Nucleus accumbens (tissue), 56 donors: ENCODE data around the gene ESPN.
"Not testable (repeated sequence)": the region's sequence is repeated elsewhere in the genome, so short reads cannot be mapped to it uniquely, and the experiment has no call there.

Experiments used
- DNase-seq, 56 donors: peaks; one replicate each; lab custom pipeline; 2025; lab: John Stamatoyannopoulos, UW

The ESPN gene

DNA sequence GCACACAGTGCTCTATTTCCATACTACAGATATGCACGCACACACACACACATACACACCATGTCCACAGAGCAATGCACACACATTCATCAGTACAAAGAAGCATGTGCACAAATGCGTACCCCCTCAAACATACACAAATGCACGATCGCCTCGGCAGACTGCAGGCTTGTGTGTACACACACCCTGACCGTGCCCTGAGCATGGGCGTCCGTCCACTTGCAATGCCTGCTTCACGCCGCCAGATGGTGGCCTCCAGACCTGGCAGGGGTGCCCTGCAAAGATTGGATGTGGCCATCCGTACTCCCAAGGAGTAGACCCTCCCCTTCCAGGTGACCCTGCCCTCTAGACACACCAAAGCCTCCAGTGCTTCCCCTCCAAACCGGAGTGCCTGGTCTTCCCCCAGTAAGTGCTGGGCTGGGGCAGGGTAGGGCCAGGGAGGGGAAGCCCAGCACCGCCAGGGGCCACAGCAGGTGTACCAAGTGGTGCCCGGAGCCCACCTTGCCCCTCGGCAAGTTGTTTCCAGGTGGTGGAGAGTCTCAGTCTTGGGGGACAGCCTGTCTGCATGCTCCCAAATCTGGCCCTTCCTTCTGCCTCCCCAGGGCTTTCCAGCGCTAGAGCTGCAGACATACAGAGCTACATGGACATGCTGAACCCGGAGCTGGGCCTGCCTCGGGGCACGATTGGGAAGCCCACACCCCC is 20.6 kb downstream of the ESPN start:
- DNase-seq: peak in 4 of 56 donors; percentile 3 to 11 (median 6)

DNA sequence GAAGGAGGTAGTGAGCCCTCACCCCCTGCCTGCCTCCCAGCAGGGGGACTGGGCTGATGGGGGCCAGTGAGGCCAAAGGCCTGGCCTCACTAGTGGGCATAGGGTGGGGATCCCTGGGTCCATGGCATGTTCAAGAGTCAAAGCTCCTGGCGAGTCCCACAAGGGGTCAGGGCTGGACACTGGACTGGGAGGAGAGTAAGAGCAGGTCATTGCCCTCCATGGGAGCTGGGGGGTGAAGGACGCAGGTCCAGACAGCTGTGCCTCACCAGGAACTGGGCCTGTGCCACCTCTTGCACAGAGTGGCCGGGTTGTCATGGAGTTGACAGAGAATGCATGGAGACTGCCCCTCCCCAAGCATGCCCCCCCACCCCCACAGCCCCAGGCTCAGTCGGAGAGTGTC is 21.4 kb downstream of the ESPN start:
- not testable (repeated sequence) for DNase-seq

DNA sequence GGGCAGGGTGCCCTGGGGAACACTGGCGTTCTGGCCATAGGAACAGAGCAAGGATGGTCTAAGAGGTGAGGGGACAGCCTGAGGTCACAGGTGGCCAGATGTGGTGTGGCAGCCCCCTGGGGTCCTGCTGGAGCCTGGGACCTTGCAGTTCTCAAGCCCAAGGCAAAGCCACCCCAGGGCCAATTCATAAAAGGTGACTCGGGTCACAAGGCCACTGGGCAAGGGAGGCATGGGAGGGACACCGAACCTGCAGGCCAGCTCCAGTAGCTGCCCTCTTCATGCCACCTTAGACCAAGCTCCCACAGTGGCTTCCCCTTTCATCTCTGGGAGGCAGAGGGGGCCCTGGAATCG is 22.1 kb downstream of the ESPN start:
- DNase-seq: no peak

DNA sequence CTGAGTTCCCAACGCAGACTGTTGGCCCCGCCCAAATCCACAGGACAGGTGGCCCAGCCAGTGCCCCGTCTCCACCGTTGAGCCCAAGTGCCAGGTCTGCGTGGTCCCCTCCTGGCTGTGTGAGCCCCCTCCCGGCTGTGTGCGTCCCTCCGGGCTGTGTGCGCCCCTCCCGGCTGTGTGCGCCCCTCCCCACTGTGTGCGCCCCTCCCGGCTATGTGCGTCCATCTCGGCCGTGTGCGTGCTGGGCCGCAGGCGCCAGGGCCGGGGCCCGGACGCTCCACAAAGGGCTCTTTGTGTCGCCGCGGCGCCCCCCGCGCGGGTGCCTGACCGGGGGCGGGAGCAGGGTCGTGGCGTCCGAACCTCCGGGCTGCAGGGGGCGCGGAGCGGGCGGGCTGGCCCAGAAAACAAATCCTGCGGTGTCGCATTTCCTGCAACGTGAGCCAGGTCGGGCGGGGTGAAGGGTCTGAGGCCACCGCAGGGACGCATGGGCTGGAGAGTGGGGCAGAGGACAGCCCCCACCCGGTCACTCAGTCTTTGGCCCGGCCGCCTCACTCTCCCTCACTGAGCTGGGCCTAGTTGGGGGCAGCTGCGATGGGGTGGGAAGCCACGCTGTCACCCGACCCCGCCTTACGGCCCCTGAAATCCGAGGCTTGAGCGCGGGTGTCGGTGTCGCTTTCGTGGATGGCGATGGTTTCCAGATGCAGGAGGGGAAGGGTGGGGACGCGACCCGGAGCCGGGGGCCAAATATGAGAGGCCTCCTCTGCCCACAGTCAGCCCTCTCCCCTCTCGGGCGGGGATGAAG is 22.6 kb downstream of the ESPN start:
- DNase-seq: no peak

DNA sequence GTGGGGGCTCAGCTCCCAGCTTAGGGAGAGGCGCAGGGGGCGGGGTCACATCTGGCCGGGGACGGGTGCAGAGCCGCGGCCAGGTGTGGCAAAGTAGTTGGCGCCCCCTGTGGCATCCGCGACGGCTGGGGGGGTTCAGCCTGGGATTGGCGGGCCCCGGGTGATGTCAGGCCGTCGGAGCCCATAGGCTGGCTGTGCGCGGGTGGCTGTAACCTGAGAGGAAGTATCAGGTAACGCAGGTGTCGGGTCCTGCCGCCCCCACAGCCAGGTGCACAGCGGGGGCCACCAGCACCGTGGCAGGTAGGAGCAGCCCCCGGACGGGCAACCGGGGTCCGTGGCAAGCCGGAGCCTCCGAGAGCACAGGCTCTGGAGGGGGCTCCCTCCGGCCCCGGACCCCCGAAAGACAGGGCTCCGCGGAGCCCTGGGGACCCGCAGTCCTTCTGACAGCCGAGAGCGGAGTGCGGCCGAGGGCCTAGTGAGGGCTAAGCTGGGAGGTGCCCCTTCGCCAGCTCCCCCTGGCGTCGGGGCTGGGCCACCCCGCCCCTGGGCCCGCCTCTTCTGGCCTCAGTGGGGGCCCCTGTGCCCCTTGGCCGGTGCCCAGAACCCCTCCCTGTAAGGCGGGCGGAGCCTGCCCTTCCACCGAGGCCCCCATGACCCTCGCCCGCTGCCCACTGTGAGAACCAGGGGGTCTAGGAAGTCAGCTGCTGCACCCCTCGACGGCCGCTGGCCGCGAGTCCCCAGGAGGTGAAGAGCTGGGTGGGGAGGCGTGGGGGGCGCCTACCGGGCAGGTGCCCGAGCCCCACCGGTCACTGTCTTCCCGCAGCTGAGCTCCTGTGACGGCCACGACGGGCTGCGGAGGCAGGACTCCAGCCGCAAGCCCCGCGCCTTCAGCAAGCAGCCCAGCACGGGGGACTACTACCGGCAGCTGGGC is 23.5 kb downstream of the ESPN start:
- DNase-seq: peak in 1 of 56 donors; percentile 11

DNA sequence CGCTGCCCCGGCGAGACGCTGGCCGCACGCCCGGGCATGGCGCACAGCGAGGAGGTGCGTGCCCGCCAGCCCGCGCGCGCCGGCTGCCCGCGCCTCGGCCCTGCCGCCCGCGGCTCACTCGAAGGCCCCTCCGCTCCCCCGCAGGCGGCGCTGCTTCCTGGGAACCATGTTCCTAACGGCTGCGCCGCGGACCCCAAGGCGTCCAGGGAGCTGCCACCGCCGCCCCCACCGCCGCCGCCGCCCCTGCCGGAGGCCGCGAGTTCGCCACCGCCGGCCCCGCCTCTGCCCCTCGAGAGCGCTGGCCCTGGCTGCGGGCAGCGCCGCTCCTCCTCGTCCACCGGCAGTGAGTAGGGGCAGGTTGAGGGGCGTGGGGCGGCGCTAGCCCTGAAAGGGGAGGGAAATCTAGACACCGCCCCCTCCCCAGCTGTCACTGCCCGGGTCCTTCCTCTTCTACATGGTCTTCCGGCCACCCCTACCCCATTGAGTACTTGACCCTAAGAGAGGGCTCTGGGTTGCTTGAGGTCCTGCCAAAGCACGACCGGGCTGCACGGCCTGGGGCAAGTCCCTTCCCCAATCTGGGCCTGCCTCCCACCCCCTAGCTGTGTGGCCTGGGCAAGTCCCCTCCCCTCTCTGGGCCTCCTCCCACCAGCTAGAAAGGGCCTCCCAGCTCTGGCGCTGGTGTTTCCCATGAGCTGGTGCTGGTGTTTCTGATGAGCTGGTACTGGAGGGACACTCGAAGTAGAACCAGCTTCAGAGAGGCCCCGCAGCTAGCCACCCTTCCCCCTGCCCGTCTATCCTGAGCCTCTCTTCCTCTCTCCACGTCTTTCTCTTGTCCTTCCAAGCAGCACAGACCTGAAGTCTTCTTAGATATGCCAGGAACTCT is 24.4 kb downstream of the ESPN start:
- DNase-seq: peak in 7 of 56 donors; percentile 10 to 50 (median 18)

DNA sequence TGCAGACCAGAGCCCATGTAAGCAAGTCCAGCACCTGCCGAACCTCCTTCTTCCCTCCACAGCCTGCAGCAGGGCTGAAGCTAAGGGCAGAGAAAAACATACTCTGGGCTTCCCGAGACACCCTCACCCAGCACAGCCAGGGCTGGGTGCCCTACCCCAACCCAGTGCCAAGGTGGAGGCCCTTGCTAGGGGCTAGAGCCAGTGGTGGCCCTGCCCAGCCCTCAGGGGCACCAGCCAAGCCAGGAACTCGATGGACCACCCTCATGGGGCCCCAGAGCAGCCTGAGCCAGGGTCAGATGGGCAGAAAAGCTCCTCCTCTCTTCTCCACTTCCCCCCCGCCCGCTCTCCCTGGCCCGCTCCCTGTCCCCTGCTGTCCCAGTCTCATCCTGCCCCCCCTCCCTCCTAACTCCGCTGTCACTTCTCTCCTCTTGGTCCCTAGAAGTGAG is 25.5 kb downstream of the ESPN start:
- DNase-seq: no peak

DNA sequence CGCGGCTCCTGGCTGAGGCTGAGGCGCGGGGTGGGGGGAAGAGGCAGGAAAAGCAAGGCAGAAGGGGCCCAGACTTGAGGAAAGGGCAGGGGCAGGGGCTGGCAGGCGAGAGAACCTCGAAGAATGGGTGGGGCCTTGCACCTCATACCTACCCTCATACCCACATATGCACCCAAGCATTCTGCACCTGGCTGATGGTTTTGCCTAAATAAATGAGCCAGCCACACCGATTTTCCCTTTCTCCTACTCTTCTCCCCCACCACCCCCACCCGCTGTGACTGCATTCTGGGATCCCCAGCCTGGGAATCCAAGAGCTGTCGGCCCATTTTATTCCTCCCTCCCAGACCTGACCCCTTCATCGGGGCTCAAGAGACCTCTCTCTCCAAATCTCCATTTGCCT is 25.9 kb downstream of the ESPN start:
- DNase-seq: not testable (repeated sequence)

DNA sequence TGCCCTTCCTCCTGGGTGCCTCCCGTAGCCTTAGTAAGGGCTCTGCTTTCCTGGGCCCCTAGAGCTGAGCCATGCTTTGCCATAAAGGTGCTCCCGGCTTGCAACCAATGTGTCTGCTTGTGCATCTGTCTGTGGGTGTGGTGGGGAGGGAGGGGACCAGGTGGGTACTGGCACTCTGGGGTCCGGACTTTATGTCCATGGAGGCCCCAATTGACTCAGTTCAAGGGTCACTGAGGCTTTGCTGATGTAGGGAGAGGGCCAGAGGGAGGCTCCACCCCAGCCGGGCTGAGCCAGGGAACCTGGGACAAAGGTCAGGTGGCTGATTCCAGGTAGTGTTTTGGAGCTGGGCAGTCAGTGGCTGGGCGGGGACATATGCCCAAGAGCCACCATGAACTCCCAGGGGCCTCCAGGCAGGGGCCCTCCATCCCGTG is 26.4 kb downstream of the ESPN start:
- no peak for DNase-seq

DNA sequence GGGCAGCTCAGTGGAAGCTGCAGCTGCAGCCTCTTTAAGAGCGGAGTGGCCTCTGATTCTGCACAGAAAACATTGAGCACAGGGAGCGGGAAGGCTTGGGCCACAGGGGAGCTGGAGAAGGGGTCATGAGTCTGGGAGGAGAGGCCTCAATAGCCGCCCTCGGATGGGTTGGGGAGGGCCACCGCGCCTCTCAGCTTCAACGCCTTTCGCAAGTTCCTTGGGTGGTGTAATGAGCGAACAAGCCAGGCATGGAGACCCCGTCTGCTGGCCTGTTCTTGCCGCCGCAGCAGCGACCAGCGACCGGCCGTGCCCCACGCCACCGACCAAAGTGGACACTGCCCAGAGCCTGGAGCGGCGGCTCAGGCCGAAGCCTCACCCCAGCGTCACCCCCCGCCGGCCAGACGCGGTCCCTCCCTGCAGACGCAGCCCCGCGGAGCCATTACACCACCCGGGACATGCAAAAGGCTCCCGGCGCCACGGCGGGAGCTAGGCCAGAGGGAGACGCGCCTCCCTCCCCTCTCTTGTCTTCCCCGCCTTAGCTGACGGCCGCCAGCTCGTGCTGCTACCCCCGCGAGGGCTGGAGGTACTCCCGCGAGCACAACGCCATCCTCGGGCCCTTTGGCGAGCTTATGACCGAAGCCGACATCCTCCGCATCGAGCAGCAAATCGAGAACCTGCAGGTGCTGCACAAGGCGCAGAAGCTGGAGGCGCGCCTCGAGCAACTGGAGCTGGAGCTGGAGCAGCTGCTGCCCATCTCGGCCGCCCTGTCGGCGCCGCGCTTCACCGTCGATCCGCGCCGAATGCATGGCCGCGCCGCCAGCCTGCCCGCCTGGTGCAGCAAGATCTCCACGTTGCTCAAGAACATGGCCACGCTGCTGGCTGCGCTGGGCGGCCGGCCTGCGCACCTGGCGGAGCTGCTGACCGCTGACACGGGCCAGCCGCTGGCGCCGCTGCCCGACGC is 29.6 kb downstream of the ESPN start:
- not testable (repeated sequence) for DNase-seq

DNA sequence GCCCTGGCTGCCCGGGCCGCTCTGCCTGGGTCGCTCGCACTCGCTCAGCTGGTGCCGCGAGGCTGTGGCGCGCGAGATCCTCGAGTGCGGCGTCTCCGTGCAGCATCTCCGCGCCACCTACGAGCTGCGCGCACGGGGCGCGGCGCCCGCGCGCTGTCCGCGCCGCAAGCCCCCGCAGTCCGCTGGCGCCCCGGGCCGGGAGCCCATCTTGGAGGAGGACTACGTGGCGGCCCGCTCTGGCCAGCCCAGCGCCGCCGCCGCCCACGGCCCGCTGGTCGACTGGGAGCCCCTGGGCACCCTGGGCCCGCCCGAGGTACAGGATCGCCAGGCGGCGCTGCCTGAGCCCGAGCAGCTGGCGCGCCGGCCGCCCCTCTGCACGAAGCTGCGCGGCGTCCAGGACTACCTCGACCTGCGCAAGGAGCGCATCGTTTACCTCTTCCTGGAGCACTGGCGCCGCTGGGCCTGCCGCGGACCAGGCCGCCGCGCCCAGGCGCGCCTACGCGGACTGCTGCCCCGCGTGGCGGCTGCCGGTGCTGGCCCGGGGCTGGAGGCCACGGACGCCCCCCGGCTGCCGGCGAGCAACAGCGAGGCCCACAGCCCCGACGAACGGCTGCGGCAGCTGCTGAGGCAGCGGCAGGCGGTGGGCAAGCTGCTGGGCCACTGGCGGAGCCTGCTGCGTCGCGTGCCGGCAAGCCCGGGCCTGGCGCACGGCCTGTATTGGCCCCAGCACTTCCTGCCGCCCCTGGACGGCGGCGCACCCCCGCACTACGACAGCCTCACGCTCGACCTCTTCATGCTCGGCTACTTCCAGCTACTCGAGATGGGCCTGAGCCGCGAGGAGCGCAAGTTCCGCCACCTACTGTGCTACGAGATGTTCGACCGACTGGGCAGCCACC is 30.5 kb downstream of the ESPN start:
- no peak for DNase-seq

DNA sequence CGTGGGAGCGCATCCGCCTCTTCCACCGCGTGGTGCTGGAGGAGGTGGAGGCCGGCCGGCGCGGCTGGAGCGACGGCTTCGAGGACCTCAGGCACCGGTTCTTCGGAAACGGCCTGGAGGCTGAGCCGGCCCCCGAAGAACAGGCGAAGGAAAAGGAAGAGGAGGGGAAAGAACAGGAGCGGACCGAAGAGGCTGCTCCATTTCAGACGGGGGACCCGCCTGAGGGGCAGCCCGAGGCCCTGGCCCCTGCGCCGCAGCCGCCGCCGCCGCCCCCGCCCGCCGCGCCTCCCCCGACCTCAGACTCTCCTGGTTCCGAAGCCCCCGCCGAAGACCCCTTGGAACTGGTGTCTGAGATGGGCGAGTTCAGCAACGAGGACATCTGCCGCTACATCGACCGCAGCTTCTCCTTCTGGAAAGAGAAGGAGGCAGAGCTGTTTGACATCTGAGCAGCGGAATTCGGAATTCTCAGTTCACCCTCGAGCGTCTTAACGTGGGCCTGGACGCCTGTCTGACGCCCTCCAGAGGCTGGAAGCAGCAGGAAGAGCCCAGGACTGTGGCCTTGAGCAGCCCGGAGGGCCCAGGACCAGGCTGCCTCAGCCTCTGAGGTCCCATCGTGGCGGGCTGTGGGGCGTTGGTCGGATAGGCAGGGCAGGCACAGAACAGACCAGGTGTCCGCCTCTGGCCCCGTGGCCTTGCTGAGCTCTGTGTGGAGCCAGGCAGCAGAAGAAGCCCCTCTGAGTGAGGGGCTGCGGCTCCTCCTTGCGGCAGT is 31.4 kb downstream of the ESPN start:
- not testable (repeated sequence) for DNase-seq

DNA sequence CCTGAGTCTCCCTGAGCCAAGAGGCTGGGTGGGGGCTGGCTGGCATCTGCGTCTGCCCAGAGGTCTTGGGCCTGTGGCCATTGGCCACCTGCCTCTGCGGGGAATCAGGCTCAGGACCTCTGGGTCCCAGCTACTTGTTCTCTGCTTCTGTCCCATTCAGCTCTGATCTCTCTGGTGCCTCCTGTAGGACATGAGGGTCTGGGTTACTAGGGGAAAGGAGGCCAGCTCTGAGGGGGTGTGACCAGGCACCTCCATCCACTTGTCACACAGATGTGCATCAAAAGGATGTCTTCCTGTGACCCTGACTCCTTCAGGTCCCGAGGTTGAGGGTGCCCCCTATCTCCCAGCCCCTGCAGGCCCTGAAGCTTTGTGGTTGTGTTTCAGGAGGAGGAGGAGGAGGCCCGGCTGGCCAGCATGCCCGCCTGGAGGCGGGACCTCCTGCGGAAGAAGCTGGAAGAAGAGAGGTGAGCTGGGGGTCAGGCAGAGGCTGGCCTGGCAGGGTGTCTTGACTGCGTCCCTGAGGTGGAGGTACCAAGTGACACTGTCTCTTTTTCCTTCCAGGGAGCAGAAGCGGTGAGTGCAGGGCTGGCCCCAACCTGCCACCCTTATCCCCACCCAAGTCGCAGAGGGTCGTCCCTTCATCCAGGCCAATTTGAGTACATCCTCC is 32.4 kb downstream of the ESPN start:
- no peak for DNase-seq

DNA sequence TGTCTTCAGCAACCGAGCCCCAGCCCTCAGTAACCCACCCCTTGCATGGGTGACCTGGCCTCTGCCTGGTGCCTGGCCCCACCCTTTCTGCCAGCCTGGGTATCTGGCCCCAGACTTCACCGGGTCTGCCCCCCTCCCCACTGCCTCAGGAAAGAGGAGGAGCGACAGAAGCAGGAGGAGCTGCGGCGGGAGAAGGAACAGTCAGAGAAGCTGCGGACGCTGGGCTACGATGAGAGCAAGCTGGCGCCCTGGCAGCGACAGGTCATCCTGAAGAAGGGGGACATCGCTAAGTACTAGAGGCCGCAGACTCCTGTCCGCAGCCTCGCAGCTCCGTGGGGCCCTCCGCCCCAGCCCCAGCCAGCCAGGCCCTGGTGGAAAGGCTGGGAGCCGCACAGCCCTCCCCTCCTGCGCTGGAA is 35.3 kb downstream of the ESPN start:
- no peak for DNase-seq

DNA sequence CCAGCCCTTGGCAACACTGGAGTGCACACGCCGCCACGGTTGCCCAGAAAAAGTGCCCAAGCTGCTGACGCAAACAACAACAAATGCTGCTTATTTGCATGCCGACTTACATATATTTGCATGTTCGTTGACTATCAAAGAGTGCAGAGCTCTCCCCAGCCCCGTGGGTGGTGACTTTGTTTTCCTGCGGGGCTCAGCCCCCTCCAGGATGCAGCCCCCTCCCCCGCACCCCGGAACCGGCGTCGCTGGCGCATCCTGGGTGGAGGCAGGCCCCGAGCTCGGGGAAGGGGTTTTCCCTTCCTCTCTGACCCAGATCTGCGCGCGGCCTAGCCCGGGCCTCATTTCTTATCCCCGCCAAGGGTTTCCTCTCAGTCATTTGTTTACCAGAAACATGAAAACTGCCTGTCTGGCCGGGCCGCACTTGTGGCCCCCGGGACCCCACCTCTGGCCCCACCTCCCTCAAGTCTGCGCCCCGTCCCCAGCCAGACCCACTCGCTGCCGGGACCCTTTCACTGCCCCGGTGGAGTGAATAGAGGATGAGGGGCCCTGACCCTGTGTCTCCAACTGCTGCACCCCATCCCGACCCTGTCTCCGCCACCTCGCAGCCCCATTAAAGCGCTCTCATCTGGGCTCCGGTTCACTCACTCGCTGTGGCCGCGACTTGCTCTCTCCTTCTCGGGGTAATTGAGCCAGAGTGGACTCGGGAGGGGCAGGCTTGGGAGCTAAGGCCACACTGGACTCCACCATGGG is 35.9 kb downstream of the ESPN start:
- DNase-seq: no peak
